ENCODE results near the gene MAPK4. TPM values are rescaled to one million over a fixed set of nuclear protein-coding genes. Genes with fewer than 3 reads are reported as not detected.

Gene MAPK4
- total RNA-seq, 1 donor from 2014 or later: 9.3 TPM

DNA sequence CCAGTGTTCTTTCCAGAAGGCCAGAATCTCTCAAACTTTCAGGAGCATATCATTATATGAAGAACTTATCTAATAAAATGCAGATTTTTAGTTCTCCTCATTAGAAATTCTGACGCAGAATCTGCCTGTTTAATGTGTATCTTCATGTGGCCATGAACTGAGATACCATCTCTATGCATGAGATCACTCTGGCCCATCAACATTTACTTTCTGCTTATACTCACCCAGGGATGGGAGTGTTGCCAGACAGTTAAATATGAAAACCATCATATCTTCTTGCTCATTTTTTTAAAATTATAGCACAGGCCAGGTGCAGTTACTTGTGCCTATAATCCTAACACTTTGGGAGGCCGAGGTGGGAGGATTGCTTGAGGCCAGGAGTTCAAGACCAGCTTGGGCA lies 60.4 kb downstream of the MAPK4 start:
- DNase-seq (ENCODE audit: low read depth, low spot score): no peak
- H3K9me3 Mint-ChIP-seq: peaks cover under 1% of the 10 kb centered on the region
- H3K4me3 Mint-ChIP-seq: no peak overlapping the region
- peaks cover under 1% of the 10 kb centered on the region for H3K36me3 Mint-ChIP-seq (ENCODE audit: low read depth)
- no peak overlapping the region for H3K27ac Mint-ChIP-seq (ENCODE audit: unreplicated experiment)
- H3K4me1 Mint-ChIP-seq: peaks cover under 1% of the 10 kb centered on the region
- TF ChIP-seq CTCF (conservative IDR thresholded peaks at IDR 0.05): no peak
- H3K27me3 Mint-ChIP-seq (ENCODE audit: low read depth): no peaks in the 10 kb centered on the region

DNA sequence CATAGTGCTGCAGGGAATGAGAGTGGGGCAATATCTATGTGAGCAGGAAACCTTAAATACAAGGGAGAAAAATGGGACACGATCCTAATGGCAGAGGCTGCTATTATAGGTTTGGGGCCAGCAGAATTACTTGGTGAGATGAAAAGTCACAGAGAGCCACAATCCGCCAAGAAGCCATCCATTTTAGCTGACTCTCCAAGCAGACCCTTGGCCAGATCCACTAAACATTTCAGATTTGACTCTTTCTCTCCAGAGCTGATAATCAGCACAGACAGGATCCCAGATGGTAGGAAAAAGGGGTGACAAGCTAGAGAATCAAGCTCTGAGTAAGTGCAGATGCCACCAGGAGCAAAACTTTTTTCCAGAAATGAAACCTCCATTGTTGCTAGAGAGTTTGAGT lies 61.5 kb downstream of the MAPK4 start:
- H3K27ac Mint-ChIP-seq (ENCODE audit: unreplicated experiment): no peak overlapping the region
- H3K36me3 Mint-ChIP-seq (ENCODE audit: low read depth): peaks cover 3% of the 10 kb centered on the region
- peaks cover 2% of the 10 kb centered on the region for H3K9me3 Mint-ChIP-seq
- H3K4me3 Mint-ChIP-seq: no peak overlapping the region
- no peak for TF ChIP-seq CTCF (conservative IDR thresholded peaks at IDR 0.05)
- no peaks in the 10 kb centered on the region for H3K4me1 Mint-ChIP-seq
- no peaks in the 10 kb centered on the region for H3K27me3 Mint-ChIP-seq (ENCODE audit: low read depth)
- DNase-seq (ENCODE audit: low read depth, low spot score): no peak

- Mint-ChIP-seq H3K9me3 (peaks cover 2% of the 10 kb centered on the region), H3K27me3 (ENCODE audit: low read depth) (no peaks in the 10 kb centered on the region), H3K36me3 (ENCODE audit: low read depth) (peaks cover 3% of the 10 kb centered on the region), H3K4me3 (no peak overlapping the region), H3K4me1 (no peaks in the 10 kb centered on the region), H3K27ac (ENCODE audit: unreplicated experiment) (peak overlapping the region; percentile 38)
- no peak for TF ChIP-seq CTCF (conservative IDR thresholded peaks at IDR 0.05)
- no peak for DNase-seq (ENCODE audit: low read depth, low spot score)
Measured at GRCh38 chr18:50622320-50622719, 62.4 kb downstream of the MAPK4 start.

DNA sequence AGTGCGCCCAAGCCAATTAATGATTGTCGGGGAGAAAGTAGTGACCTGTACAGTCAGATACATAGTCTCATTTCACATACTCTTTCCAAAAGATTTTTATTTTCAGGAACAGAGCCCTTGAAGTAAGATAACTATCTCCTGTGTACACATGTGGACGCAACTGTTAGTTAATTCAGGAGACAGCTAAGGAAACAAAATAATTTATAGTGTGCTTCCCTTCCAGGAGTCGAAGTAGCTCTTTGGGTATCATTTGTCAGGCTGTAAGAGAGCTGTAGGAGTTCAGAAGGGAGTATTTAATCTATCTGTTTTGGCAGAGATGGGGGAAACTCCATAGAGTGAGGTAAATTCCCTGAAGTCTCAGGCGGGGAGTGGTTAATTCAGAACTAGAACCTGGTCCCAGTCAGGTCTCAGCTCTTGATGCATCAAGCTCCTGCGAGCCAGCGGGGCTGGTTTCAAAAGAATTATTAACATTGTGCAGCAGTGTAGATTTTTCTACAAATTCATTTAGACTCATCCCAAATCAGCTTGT lies 63.0 kb downstream of the MAPK4 start:
- no peak for TF ChIP-seq CTCF (conservative IDR thresholded peaks at IDR 0.05)
- Mint-ChIP-seq H3K27ac (ENCODE audit: unreplicated experiment) (no peak overlapping the region), H3K4me3 (no peak overlapping the region), H3K4me1 (no peaks in the 10 kb centered on the region), H3K27me3 (ENCODE audit: low read depth) (no peaks in the 10 kb centered on the region), H3K9me3 (peaks cover 2% of the 10 kb centered on the region), H3K36me3 (ENCODE audit: low read depth) (peaks cover 3% of the 10 kb centered on the region)
- DNase-seq (ENCODE audit: low read depth, low spot score): no peak

GRCh38 chr18:50623694-50624352 lies 63.9 kb downstream of the MAPK4 start:
- no peak for TF ChIP-seq CTCF (conservative IDR thresholded peaks at IDR 0.05)
- peaks cover 2% of the 10 kb centered on the region for H3K9me3 Mint-ChIP-seq
- DNase-seq (ENCODE audit: low read depth, low spot score): no peak
- H3K27me3 Mint-ChIP-seq (ENCODE audit: low read depth): no peaks in the 10 kb centered on the region
- no peak overlapping the region for H3K4me3 Mint-ChIP-seq
- peaks cover 3% of the 10 kb centered on the region for H3K36me3 Mint-ChIP-seq (ENCODE audit: low read depth)
- no peak overlapping the region for H3K27ac Mint-ChIP-seq (ENCODE audit: unreplicated experiment)
- H3K4me1 Mint-ChIP-seq: no peaks in the 10 kb centered on the region
